AG08396 (cell line): ENCODE measurements around the gene EGFR.

Source experiments
- DNase-seq: peaks from one replicate; pipeline ENCODE4 v3.0.0; 2012; ENCODE audit warnings: low spot score, mixed read lengths

Gene EGFR

DNA sequence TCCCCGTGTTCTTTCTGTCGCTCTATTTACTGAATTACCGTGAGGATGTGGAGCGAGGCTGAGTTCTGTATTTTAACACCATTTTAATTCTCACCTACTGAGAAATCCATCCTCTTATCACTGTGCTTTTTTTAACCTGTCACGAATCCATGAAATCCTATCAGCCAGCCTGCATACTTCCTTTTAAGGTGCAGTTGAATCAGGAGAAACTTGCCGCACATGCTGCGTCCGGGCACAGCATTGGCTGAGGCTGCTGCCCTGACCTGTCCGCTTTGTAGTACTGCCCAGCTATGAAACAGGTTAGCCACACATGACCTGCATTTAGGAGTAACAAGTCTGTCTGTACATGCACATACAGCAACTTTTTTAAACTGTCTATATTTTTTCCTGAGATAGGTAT lies 82.5 kb downstream of the EGFR start:
- no peak for DNase-seq

DNA sequence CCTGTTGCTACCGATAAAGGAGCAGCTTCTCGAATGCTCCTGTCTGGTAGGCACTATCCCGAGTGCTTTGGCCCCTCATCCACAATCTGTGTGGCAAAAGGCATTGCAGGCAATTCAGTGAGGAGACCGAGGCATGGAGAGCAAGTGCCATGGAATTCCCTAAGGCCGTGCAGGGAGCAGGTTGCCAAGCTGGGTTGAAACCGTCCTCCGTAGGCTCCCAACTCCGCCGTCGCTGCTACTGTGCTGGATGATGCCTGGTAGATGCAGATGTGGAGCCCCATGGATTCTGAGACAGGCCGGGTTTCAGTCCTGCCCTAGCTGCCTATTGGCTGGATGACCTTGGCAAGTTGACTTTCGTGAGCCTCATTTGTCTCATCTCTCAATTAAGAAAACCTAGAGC lies 85.3 kb downstream of the EGFR start:
- DNase-seq = no peak

- DNase-seq = no peak
These were observed 86.1 kb downstream of the EGFR start for GRCh38 chr7:55104712-55105433.

DNA sequence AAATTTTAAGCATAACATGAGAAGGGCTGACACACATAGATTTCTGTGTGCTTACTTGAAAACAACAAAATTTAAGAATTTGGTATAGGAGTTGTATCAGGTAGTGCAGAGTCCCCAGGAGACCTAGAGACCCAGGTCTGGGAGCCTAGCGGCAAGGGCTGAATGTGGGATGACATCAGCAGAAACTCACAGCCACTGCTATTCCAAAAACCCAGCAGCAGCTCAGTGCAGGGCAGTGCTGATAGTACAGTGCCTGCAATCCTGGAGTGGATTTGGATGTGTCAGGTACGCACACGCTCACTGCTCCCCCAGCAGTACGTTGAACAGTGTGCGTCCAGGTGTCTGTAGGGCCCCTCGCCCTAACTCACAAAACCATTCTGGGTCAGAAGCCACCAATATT lies 87.1 kb downstream of the EGFR start:
- no peak for DNase-seq

- DNase-seq = no peak
These were observed 89.1 kb downstream of the EGFR start for GRCh38 chr7:55107946-55108345.

DNA sequence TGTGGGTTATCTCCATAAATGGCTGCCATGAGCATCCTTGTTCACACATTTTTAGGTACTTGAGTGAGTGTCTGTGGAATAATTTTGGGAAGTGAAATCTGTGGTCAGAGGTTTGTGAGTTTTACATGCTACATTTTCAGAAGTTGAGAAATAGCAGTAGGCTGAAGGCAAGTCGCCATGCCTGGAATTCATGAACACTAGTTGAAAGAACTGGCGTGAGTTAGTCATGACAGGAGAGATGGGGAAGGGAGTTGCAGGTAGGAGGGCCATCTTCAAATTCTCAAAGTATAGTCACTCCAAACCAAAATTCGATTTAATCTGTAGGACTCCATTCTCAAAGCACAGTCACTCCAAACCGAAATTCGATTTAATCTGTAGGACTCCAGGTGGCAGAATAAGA lies 89.6 kb downstream of the EGFR start:
- DNase-seq = no peak

DNA sequence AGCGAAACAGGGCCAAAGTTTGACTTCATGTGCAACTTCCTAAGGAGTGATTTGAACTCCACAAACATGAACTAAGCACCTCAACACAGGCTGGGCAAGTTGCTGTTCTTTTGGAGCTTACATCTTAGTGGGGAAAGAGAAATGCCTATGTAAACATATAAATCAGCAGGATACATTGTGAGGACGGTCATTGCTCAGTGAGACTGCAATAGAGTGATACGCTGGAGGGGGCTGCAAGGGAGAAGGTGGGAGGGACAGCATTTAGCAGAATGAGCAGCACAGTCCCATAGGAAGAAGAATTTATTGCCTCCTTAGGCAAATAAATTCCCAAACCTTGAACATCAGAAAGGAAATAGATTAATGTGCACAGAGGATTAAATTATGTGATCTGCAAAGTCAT lies 90.0 kb downstream of the EGFR start:
- no peak for DNase-seq

DNA sequence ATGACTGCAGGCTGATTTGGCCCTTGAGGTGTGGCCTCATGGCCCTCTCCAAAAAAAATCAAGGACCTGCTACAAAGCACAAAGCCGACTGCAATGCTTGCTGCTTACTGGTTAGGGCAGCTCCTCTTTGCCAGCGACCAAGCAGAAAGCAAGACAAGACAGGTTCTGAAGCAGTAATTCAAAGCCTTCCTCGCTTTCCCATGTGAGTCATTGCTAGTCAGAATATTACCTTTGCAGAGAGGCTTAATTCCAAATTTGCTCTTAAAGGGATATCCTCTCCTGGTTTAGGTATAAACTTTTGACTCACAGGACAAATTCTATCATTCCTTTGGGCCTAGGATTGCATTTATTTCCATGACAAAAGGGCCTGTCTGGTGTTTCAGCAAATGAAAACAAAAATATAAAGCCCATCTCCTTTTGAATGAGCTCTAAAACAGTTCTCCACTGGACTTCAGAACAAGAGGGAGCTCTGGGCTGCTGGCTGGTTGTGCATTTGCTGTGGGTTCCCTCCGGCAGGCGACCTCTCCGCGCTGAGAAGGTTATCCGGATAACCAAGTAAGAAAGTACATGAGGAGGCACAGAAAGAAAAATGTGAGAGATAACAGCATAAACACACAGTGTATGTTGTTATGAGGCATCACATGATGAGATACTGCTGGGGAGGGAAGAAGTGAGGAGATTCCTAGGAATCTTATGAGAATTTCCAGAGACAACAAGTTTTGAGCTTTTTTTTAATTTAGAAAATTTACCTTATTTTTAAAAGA lies 90.8 kb downstream of the EGFR start:
- DNase-seq = no peak

DNA sequence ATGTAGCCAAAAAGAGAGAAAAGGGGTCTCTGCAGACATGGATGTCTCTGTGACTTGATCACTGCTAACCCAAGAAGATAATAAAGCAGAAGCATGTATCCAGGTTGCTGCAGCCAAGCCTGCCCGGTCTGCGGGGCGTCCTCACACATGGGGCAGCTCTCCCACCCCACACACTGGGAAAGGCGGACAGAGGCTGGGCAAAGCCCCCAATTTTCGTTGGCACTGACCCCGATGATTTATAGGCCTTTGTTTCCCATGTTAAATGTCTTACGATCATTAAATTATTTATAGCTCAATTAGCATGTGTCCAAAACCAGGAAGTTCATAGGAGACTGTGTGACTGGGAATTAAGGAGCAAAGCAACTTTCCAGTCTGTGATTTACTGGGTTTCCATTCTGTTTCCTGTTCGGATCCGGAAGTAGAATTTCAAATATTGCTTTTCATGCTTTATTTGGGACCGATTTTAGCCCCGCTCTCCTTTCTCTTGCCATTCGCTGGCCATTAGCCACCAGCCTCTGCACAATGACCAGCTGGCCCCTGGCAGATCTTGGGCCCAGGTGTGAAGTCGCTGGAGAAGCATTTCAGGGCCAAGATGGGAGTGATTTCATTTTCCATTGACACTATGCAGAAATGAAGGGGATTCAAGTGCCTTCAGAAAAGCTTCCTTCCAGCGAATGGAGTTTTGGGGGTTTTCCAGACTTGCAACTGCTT lies 91.6 kb downstream of the EGFR start:
- DNase-seq = no peak

DNA sequence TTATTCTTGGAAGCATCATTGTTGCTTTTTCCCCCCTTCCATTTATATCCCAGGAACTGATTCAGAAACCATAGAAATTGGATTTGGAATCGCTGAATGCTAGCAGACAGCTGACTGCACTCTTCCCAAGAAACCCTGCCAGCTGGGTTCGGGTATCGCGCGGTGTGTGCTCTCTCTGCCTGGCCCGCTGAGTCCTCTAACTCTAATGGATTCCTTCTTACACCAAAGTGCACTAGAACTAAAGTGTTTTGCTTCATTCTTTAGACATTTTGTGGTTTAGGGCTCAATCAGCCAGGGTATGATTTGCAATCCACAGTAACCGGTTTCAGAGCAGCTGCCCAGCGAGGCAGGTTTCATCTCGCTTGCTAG lies 92.2 kb downstream of the EGFR start:
- DNase-seq = peak; percentile 46

DNA sequence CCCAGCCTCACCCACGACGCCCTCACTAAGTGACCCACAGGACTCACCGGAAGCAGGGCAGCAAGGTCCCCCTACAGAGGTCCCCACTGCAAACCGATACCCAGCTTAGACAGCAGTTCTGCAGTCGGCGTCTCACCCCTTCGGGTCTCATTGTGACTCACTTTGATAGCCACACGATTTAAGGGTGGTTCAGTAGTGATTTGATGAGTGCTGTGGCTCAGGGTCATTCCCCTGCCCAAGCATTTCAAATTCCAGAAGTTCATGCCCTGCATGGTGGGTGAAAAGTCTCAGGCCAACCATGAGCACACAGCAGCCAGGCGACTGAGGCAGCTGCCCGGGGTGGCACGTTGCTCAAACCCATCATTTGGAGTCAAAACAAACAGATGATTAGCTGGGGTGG lies 93.2 kb downstream of the EGFR start:
- DNase-seq = no peak

- no peak for DNase-seq
These were observed 95.1 kb downstream of the EGFR start for GRCh38 chr7:55113760-55114540.

GRCh38 chr7:55117286-55117685 lies 98.5 kb downstream of the EGFR start:
- no peak for DNase-seq

GRCh38 chr7:55118426-55118825 lies 99.6 kb downstream of the EGFR start:
- no peak for DNase-seq

DNA sequence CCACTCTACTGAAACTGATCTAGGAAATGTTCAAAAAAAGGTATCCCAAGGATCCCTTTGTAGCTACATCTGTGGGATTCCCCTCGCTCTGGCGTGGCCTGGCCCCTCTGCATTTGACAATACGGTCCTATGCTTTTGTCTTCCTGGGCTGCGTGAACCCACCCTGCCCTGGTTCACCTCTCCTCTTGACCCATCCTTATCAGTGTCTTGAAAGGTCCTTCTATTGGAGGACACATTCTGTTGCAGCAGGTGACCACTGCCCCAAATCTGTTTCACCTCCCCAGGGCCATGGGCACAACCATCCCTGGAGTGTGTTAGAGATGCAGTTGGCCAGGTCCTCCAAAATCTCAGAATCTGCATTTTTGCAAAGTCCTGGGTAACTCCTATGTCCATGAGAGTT lies 100.8 kb downstream of the EGFR start:
- DNase-seq = no peak

DNA sequence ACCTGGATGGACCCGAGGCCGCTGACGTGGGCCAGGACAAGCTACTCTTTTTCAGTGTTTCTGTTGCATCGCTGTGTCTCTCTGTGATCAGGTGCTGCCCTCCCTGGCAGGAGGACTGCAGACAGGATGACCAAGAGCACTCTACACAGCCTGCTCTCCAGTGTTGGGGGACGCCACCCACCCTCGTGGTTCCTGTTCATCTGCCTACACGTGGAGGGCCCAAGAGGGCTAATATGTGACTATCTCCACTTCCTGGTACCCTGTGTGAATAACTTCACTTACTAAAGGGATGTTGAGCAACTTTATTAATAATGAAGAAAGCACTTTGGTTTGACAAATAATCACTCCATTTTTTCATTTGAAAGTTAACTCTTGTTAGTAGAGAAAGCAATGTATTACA lies 101.3 kb downstream of the EGFR start:
- no peak for DNase-seq

GRCh38 chr7:55120501-55121198 lies 101.8 kb downstream of the EGFR start:
- no peak for DNase-seq

DNA sequence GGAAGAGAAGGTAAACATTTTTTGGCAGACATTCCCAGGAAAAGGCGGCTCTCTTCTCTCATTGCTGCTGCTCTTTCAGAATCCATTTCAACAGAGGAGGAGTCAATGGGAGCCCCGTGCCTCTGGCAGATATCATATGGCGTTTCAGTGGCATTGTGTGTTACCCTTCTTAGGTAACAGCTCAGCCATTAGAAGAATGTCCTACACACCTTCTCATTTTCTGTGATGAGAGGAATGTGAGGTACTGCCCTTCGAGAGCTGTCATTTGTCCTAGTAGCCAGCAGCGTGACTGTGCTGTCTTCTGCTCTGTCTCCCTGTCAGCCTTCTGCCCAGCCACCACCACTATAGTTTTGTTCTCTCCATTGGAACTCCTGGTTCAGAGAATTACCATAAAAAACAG lies 102.4 kb downstream of the EGFR start:
- DNase-seq = no peak

GRCh38 chr7:55122263-55122662 lies 103.4 kb downstream of the EGFR start:
- no peak for DNase-seq

DNA sequence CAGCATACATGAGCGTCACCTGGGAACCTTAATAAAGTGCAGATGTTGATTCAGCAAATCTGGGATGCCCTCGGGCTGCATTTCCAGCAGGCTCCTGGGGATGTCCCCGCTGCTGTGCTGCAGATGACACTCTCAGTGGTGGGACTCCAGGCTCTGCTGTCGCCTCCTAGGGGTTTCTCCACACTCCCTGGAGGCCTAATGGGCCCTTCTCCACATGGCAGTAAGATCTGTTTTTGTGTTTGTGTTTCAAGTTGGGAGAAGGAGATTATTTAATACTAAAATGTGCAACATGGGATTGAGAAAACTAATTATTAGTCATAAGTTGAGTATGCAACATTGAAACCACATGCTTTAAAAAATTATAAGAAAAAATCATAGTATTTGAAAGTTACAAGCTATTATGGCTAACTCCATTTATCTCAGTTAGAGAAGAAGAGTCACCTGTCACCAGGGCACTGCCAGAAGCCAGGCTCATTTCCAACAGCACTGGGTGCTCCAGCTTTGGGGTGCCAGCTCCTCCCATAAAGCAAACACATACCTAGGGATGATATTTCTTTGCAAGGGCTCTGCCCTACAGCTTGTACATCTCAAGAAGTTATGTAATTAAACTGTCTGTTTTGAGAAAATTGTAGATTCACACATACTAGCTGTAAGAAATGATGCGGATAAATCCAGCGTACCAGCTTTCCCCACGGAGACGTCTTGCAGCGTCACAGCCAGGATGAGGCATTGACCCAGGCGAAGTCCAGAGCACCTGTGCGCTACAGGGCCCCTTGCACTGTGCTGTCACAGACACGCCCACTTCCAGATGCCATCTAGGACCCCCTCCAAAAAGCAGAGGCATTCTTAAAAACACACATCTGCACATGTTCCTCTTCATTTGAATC lies 106.4 kb downstream of the EGFR start:
- DNase-seq = no peak

DNA sequence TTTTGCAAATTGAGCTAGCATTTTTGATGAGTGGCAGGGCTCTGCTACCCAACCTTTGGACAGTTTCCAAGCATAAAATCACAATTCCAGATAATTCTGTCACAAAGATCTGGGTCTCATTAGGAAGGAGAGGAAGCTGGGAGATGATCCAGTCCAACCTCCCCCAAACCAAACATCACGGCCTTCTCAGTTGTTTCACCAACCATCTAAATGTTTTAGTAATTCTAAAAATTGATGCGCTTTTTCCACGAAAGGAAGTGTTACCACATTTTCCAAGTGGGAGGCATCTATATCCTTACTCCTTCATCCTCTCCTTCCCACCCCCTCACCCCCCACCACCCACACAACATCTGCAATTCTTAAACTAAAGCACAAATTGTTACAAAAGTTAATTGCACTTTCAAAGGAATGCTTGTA lies 108.3 kb downstream of the EGFR start:
- DNase-seq = no peak
